HG02981 (cell line): ENCODE results near the gene PRX.
A peak's percentile ranks its signal among the peaks of the same experiment; 100 is the strongest.

Experiments
- ATAC-seq: cut with Tn5 transposase; IDR thresholded peaks from one replicate; pipeline ENCODE4 v1.9.1; 2021; ENCODE audit warnings: mild to moderate bottlenecking, moderate library complexity; ENCODE audit not compliant: unreplicated experiment

The PRX gene

GRCh38 chr19:40369797-40370196 is 43.4 kb downstream of the PRX start:
- ATAC-seq: no peak

DNA sequence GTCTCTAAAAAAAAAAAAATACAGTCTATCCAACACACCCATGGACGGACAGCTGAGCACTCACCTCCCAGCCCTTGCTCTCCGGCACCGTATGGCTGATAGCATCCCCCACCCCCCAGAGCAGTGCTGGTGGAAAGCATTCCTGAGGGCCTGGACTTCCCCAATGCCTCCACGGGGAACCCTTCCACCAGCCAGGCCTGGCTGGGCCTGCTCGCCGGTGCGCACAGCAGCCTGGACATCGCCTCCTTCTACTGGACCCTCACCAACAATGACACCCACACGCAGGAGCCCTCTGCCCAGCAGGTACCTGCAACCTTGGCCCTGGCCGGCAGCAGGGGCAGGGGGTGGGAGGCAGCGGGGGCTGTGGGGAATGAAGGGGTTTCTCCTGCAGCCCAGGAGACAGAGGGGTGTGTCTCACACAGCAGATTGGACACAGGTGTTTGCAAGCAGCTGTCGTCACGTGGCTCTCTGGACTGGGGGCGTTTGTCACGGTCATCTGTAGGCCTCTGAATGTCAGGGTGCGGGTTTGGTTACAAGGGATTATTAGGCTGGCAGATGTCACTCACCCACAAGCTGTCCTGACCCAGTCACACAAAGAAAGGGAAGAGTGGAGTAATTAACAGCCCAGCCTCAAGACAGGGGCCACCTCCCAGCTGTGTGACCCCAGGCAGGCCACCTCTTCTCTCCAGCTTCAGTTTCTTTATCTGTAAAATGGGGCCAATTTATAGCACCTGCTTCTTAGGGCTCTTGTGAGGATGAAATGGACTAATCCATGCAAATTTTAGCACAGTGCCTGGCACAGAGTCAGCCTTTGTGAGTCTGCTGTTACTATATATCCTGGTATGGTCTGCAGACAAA is 45.4 kb downstream of the PRX start:
- ATAC-seq: no peak

GRCh38 chr19:40366697-40367561 is 46.2 kb downstream of the PRX start:
- ATAC-seq: no peak

- no peak for ATAC-seq
These were observed 47.4 kb downstream of the PRX start for GRCh38 chr19:40365613-40366401.

- no peak for ATAC-seq
These were observed 48.2 kb downstream of the PRX start for GRCh38 chr19:40365010-40365409.

DNA sequence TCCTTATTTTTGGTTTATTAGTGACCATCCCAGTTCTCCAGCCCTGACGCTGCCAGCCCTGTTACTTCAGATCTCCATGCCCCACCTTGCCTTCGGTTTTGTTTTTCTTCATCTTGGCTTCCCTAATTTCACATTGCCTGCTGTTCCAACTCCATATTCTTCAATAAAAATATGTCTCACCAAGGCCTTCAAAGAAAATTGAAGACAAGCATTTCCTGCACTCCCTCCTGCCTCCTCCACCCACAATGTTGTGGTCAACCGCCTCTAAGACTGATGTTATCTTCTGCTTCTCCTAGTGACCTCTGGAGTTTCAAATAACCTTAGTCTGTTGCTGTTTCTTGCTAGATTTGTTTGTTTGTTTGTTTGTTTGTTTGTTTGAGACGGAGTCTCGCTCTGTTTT is 50.1 kb downstream of the PRX start:
- ATAC-seq: no peak

GRCh38 chr19:40362160-40362559 is 51.0 kb downstream of the PRX start:
- no peak for ATAC-seq

DNA sequence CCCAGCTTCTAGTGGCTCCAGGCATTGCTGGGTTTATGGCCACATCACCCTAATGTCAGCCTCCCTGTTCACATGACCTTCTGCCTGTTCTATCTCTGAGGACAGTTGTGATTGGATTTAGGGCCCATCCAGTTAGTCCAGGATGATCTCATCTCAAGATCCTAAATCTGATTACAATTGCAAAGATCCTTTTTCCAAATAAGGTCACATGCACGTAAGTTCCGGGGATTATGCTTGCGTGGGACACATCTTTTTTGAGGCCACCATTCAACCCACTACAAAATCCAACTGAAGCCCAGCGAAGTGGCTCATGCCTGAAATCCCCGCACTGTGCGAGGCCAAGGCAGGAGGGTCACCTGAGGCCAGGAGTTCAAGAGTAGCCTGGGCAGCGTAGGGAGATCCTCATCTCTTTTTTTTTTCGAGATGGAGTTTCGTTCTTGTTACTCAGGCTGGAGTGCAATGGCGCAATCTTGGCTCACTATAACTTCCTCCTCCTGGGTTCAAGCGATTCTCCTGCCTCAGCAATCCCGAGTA is 52.4 kb downstream of the PRX start:
- ATAC-seq: no peak

GRCh38 chr19:40360020-40360707 is 53.0 kb downstream of the PRX start:
- no peak for ATAC-seq

- no peak for ATAC-seq
These were observed 54.4 kb downstream of the PRX start for GRCh38 chr19:40358773-40359172.

GRCh38 chr19:40357640-40358039 is 55.5 kb downstream of the PRX start:
- no peak for ATAC-seq

- ATAC-seq: no peak
These were observed 56.2 kb downstream of the PRX start for GRCh38 chr19:40356681-40357595.

GRCh38 chr19:40355975-40356680 is 57.0 kb downstream of the PRX start:
- no peak for ATAC-seq

DNA sequence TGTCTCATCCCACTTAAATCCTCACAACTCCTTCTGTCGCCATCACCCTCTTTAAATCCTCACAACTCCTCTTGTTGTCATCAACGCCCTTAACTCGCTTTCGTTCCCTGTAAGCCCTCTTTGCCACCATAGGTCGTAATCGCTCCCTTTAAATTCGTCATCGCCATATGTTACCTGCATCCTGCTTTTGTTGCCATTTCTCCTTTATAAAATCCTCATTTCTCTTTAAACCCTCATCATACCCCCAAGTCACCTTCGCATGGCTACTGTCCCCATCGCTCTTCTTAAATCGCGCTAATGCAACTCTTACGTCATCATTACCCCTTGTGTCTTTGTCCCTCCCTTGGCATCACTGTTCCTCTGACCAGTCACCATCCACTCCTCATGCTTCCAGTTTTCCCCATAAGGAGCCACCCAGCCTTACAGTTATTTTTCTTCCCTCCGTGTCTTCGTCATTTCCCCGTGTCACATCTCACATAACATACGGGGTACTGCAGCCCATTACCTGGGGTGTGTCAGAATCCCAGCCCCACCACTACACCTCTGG is 64.1 kb downstream of the PRX start:
- no peak for ATAC-seq

DNA sequence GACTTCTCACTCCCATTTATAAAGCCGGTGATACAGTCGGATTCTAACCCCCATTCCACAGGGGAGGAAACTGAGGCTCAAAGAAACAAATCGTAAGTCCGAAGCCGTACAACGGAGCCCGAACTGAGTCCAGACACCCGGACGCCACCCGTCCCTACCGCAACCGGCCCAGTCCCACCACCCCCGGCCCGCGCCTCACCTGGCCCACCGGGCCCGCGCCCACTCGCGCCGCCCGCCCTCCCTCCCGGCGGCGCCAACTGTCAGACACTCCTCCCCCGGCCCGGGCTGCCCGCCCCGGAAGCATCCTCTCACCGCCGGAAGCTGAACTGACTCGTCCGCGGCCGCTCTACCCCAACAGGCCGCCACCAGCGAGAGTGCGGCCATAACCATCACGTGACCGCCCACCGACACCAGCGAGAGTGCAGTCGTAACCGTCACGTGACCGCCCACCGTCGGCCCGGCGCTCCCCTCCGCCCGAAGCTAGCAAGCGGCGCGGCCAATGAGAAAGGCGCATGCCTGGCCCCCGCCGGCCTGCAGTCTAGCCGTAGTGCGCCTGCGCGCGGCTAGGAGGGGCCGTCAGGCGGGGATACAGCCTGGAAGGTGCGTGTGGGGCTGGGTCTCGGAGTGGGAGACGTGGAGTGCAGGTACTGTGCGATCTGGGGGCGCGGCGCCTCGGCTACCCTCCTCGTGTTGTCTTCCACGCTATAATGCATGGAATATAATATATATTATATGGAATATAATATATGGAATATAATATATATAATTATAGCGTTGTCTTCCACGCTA is 64.9 kb downstream of the PRX start, which contains the start of the genes C19orf47 and PLD3:
Gene C19orf47, minus strand, starts transcription at position 273 of the 789 bp plus-strand sequence. CDS start 6,540 bp downstream, outside the sequence.
Gene PLD3, plus strand, starts transcription at position 571 of the 789 bp plus-strand sequence. CDS start 17,789 bp downstream, outside the sequence.
- ATAC-seq: peak; percentile 92

GRCh38 chr19:40344422-40344821 is 68.8 kb downstream of the PRX start:
- ATAC-seq: no peak
